Fibroblast of lung (primary cell): ENCODE results near the gene TENM4.

ENCODE experiments used
- CTCF ChIP-seq, 2 donors: IDR thresholded peaks in 1 of 2; conservative IDR thresholded peaks in 1 of 2; 1 replicate in 1 of 2; 2 replicates in 1 of 2; pipeline ENCODE4 v1.5.1; 2011 to 2012; ENCODE audit warnings: low read length in 2 of 2, control low read depth in 1 of 2, inconsistent platforms in 1 of 2, low read depth in 1 of 2, mild to moderate bottlenecking in 1 of 2
- EZH2 ChIP-seq: IDR thresholded peaks from 2 replicates; pipeline ENCODE4 v1.5.1; 2012; ENCODE audit warnings: low read length, control low read depth, mild to moderate bottlenecking; ENCODE audit errors: missing control alignments

DNA sequence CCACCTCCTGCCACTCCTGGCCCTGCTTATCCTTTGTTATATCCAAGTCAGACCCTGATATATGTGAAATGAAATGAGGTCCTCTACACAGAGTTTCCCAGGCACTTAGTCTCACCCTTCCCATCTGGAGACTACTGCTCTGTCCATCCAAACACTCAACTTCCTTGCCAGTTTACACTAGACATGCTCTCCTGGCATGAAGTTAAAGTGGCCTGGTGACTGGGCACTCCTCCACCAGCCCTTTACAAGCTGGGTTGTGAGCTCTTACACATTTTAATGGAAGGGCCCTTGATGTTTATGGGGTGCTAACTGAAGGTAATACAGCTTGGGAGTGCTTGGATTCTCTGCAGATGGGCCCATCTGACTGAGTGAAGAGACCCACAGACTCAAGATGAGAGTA is 650.0 kb downstream of the TENM4 start:
- no peak for TF ChIP-seq CTCF (conservative IDR thresholded peaks at IDR 0.05 in 1 of 2, IDR thresholded peaks at IDR 0.05 in 1 of 2; ENCODE audit: low read depth in 1 of 2, low read length in 2 of 2)
- no peak for TF ChIP-seq EZH2
